AG08396 (cell line): ENCODE data around the gene NPFF.

ENCODE experiments used
- DNase-seq: peaks from one replicate; pipeline ENCODE4 v3.0.0; 2012; ENCODE audit warnings: low spot score, mixed read lengths

The NPFF gene

DNA sequence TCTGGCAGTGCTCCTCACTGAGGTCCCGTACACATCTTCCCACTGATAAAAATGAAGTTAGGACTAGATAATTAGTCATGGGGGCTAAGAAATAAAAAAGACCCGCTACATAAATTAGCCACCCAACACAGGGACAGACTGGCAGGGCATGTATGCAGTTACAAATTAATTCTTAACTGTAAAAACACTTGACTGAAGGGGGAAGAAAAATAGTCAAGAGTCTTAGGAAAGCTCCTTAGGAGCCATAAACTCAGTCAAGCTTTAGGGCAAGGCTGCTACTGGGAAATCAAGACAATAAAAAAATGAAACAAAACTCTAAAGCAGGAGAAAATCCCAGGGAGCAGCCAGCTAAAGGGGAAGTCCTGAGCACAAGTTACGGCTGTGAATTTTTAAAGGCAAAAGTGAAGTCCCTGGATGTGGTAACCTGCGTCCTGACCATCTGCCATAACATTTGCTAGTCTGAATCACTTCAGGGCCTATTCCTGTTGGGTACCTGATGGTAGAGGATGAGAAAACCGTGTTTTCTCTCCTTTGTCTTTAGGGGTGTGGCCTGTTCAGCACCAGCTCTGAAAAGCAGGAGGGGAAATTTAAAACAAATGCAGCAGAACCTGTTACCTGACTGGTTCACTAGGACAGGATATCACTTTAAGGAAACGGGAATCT, 7.5 kb upstream of the NPFF start:
- no peak for DNase-seq

DNA sequence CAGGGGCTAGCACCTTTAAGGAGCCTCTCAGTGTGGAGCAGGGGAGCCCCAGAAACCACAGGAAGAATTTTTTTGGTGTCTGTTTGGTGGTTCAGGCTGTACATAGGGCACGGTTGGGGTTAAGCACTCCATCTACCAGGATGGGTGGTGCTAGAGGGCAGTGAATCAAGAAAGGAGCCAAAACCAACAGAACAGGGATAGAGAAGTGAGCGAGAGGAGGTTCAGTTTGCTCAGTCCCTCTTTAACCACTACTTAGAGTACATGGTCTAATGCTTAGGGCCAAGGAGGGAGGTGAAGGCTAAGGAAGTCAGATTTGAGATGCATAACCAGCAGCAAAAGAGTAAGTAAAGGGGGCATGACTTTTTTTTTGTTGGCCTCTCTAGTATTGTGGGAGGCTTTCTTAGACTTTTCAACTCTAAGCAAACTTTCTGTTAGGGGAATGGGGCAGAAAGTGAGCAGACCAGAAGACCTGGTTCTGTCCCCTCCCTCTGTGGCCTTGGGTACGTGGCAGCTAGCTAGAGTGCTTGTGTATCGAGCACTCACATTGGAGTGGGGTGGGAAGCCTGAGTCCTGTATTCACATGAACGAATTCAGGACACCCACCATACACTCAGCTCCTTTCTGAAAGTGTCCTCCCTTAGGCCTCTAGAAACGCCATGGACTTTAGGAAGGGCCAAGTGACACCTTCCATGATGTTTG, 6.6 kb upstream of the NPFF start:
- DNase-seq = no peak

GRCh38 chr12:53510181-53510812, 3.0 kb upstream of the NPFF start:
- no peak for DNase-seq

DNA sequence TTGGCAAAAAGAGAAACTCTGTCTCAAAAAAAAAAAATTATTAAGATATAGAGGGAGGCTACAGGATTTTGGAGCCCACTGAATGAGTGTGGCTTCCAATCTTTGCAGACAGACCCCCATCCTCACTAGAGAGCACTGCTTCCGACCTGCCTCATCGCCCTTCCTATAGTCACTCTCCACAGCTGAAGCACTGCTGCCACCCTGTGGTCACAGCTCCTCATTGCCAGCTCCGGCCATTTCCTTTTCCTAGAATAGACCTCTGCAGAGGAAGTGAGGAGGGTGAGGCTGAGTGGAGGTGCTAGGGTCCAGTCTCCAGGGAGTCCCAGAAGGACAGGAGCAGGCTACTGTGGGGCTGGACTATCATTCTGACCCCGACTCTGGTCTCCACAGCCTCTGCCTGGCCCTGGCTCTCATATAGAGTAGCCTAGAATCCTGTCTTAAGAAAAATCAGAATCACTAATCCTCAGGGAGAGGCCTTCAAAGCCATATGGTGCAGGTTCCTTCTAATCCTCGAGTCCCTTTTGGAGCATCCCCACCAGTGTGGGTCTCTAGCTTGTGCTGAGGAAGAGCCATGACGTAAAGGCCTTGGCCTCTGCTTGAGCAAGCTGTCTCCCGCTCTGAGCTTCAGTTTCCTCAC, 1.4 kb upstream of the NPFF start:
- peak; percentile 77 for DNase-seq

- no peak for DNase-seq
Measured at GRCh38 chr12:53507603-53507885, 260 bp upstream of the NPFF start.

DNA sequence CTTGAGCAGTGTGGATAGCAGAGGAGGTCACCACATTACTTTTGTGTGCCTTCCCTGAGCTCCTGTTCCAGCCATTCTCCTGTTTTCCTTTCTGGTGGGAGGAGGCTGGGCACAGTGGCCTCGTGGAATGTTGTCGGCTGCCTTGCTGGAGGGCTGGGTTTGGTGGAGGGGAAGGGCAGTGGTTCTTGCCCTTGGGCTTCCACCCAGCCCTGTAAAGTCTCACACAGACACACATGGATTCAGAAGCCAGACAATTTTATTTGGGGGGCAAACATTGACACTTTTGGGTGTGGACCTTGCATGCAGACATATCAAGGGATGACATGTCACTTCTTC, 866 bp downstream of the NPFF start:
- DNase-seq = no peak

- DNase-seq = no peak
Measured at GRCh38 chr12:53505555-53506449, 1.5 kb downstream of the NPFF start.

DNA sequence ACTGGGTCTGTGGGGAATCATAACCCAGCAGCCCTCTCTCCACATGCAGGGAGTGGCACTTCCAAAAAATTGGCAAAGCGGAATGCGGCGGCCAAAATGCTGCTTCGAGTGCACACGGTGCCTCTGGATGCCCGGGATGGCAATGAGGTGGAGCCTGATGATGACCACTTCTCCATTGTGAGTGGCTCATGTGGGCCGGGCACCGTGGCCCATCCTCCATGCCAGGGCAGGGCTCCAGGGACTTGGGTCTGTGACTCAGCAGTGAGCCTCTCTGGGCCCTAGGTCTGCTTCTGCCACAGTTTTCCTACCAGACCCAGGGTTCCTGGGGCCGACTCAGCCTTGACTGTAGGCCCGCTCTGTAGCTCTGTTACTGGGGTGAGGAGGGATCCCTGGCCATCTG, 2.2 kb downstream of the NPFF start:
- DNase-seq = peak; percentile 55

GRCh38 chr12:53504004-53504920, 3.0 kb downstream of the NPFF start:
- no peak for DNase-seq

DNA sequence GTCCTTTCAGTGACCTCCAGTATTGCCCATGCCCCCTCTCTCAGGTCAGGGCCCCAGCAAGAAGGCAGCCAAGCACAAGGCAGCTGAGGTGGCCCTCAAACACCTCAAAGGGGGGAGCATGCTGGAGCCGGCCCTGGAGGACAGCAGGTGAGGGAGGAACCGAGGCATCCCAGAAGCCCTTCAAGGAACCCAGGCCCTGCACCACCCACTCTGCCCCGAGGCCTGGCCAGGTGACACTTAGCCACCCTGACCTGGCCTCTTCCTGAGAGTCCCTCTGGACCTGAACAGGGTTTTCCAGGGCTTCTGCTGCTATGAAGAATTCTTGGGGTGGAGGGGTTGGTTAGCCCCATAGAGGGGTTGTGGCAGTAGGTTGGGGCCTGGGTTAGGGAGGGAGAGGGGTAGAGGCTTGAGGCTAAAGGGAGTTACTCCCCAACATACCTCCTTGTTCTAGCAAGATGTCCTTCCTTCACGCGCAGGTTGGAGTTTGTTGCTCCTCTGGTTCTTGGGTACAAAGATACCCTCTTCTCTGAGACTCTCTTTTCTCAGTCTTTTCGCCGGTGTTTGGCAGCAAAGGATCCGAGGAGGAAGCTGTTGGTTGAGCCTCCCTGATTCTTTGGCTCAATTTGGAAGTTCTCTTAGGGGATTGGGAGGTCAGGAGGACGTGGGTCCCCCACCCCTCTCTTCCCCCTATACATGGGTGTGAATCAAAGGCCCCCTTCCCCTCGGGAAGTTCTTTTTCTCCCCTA, 4.1 kb downstream of the NPFF start:
- no peak for DNase-seq

GRCh38 chr12:53502331-53502730, 5.0 kb downstream of the NPFF start:
- no peak for DNase-seq

DNA sequence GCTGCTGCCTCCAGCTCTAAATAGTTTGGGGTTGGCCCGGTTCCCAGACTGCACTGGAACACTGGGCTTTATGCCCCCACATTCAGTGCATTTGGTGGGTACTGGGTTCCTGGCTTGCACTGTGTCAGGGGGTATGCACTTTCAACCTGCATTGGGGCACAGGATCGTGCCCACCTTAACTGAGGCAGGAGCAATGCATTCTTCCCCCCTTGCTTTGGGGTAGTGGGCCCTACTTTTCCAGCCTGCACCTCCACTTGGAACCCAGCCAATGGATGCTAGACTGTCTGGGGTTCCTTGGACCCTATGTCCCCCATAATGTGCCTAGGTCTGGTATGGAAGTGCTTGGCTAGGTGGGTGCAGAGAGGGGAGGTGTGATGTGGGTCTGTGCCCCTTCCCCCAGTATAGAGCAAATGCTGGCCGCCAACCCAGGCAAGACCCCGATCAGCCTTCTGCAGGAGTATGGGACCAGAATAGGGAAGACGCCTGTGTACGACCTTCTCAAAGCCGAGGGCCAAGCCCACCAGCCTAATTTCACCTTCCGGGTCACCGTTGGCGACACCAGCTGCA, 5.6 kb downstream of the NPFF start:
- DNase-seq = no peak

- DNase-seq = peak; percentile 97
Measured at GRCh38 chr12:53500776-53501614, 6.3 kb downstream of the NPFF start, which contains the start of gene TARBP2. Gene TARBP2 (plus strand): TSS chr12:53501283. CDS start chr12:53501409, 126 bp downstream.

DNA sequence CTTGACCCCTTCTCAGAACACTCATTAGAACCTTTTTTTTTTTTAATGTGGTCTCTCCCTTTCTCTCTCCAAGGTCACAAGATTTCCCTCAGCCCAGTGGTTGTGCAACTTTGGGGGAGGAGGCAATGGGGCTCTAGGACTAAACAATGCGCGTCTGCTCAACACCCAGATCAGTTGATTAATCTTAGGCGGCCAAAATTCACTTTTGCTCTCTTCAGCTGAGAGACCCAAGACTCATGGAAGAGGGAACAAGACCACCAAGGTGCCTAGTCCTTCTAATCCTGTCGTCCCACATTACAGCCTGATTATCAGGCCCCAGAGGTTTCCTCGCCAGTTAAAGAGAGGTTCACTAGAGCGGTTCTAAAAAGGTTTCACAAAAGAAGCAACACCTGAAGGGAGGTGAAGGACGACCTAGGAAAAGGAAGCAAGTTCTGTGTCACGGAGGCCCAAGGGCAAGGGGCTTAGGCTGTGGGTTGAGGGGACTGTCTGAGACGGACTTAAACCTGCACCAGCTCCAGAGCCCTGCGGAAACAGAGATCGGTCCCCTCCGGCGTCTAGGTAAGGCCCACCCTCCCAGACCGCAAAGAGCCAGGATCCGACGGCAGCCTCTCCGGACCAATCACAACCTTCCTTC, 7.0 kb downstream of the NPFF start:
- DNase-seq = peak; percentile 63

DNA sequence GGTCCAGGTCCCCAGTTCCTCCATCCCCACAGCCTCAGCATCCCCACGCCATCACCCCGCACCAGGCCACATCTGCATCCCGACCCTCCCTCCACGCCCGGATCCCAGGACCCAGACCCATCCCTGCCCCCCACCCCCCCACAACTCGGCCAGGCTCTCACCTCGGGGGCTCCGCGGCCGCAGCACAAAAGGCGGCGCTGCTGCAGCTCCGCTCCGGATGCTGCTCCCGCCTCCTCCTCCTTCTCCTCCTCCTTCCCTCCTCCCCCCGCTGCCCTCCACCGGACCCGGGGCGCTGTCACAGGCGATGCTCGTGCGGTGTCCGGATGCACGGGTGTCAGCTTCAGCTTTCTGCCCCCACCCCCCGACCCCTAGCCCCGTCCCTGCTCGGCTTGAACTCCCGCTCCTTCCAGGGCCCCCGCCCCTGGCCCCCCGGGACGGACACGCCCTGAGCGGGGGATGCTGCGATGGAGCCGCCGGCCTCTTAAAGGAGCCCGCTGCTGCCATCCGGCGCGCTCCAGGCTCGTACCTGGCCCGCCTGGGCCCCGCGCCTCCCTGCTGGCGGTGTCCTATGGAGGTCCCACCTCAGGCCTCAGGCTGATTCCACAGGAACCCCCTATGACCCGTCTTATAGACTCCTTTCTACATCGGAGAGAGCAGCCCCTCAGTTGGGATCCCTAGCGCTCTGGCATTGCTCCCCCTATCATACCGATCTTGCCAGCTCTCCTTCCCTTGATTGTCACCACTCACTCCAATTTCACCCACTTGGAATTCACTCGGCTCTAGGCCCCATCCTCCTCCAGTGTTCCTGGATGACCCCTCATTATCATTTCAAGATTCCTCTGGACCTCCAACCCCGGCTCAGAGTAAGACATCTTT, 7.8 kb downstream of the NPFF start, which contains the start of gene MAP3K12:
MAP3K12 (minus strand) TSS at position 193 of the 876 bp plus-strand sequence. CDS start 12,067 bp downstream, outside the sequence.
- peak; percentile 57 for DNase-seq

GRCh38 chr12:53498235-53498630, 9.1 kb downstream of the NPFF start:
- DNase-seq = no peak

GRCh38 chr12:53497461-53497860, 9.8 kb downstream of the NPFF start:
- DNase-seq = no peak

DNA sequence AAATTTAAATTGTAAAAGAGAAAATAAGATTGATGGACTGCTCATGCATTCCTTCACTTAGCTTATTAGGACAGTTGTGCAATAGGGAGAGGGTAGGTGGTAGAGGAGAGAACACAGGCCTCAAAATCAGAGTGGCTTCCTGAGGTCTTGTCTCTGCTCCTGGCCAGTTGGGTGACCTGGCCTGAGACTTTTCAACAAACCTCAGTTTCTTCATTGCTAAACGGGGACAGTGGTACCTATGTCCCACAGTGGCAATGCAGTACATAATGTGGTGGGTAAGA, 10.6 kb downstream of the NPFF start:
- DNase-seq = no peak
